ENCODE results near the gene STOX1.
"Not testable (repeated sequence)": the region's sequence is repeated elsewhere in the genome, so short reads cannot be mapped to it uniquely, and the experiment has no call there.

STOX1 gene

GRCh38 chr10:68895041-68895440, 67.7 kb downstream of the STOX1 start:
- no peak for DNase-seq (ENCODE audit: low read depth)

GRCh38 chr10:68897336-68897741, 70.0 kb downstream of the STOX1 start:
- peak; percentile 58 for DNase-seq (ENCODE audit: low read depth)

- no peak for DNase-seq (ENCODE audit: low read depth)
Observed at GRCh38 chr10:68899186-68899745, 71.9 kb downstream of the STOX1 start.

- DNase-seq (ENCODE audit: low read depth) = no peak
Observed at GRCh38 chr10:68900427-68901104, 73.2 kb downstream of the STOX1 start.

GRCh38 chr10:68901105-68901927, 74.0 kb downstream of the STOX1 start, which contains the start of gene DDX50:
Gene DDX50 (plus strand): TSS chr10:68901315. CDS start chr10:68901385, 70 bp downstream.
- peak; percentile 100 for DNase-seq (ENCODE audit: low read depth)

- no peak for DNase-seq (ENCODE audit: low read depth)
Observed at GRCh38 chr10:68902382-68902781, 75.1 kb downstream of the STOX1 start.

GRCh38 chr10:68924593-68924992, 97.3 kb downstream of the STOX1 start:
- DNase-seq (ENCODE audit: low read depth) = no peak

- no peak for DNase-seq (ENCODE audit: low read depth)
Observed at GRCh38 chr10:68925489-68925888, 98.2 kb downstream of the STOX1 start.

- DNase-seq (ENCODE audit: low read depth) = not testable (repeated sequence)
Observed at GRCh38 chr10:68929157-68929556, 101.8 kb downstream of the STOX1 start.

- not testable (repeated sequence) for DNase-seq (ENCODE audit: low read depth)
Observed at GRCh38 chr10:68929888-68930287, 102.6 kb downstream of the STOX1 start.

- DNase-seq (ENCODE audit: low read depth) = not testable (repeated sequence)
Observed at GRCh38 chr10:68932860-68933259, 105.5 kb downstream of the STOX1 start.

GRCh38 chr10:68934994-68935393, 107.7 kb downstream of the STOX1 start:
- DNase-seq (ENCODE audit: low read depth) = no peak

- no peak for DNase-seq (ENCODE audit: low read depth)
Observed at GRCh38 chr10:68938117-68938516, 110.8 kb downstream of the STOX1 start.

GRCh38 chr10:68938884-68939283, 111.6 kb downstream of the STOX1 start:
- no peak for DNase-seq (ENCODE audit: low read depth)

- DNase-seq (ENCODE audit: low read depth) = not testable (repeated sequence)
Observed at GRCh38 chr10:68940917-68941316, 113.6 kb downstream of the STOX1 start.

Measured in stromal cell of bone marrow (primary cell).